Measurements from ENCODE around the gene NEURL1B.

DNA sequence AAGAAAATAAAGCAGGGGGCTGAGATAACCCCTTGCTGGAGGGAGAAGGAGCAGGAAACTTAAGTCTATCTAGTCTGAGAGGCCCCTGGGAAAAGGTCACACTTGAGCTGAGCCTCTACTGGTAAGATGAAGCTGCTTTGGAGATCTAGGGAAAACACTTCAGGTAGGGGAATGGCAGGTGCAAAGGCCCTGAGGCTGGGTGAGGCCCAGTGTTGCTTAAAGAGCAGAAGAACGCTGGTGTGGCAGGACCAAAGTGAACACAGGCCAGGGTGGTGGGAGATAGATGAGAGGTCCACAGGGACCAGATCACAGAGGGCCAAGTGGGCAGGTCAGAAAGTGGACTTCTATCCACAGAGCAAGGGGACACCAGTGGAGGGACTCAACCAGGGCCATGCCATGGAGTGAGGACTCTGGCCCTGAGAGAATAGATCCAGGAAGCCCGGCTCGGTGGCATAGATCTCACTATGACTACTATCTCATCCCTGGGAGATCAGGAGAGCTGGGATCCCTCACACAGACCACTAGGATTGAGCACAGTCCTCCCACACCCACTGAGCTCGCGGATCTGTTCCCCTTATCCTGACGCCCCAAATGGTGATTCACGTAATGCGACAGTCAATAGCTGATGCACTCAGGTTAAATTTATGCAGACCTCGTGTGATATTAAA, 17.6 kb upstream of the NEURL1B start:
- TF ChIP-seq, protein P1, sequence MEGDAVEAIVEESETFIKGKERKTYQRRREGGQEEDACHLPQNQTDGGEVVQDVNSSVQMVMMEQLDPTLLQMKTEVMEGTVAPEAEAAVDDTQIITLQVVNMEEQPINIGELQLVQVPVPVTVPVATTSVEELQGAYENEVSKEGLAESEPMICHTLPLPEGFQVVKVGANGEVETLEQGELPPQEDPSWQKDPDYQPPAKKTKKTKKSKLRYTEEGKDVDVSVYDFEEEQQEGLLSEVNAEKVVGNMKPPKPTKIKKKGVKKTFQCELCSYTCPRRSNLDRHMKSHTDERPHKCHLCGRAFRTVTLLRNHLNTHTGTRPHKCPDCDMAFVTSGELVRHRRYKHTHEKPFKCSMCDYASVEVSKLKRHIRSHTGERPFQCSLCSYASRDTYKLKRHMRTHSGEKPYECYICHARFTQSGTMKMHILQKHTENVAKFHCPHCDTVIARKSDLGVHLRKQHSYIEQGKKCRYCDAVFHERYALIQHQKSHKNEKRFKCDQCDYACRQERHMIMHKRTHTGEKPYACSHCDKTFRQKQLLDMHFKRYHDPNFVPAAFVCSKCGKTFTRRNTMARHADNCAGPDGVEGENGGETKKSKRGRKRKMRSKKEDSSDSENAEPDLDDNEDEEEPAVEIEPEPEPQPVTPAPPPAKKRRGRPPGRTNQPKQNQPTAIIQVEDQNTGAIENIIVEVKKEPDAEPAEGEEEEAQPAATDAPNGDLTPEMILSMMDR (IDR thresholded peaks at IDR 0.05; ENCODE audit: poor library complexity, severe bottlenecking): no peak
- TF ChIP-seq SMC3 (conservative IDR thresholded peaks at IDR 0.05; ENCODE audit: poor library complexity) (no peak), POLR2AphosphoS5 (IDR thresholded peaks at IDR 0.05) (no peak)
